Limb (tissue), 2 donors: Measurements from ENCODE around the gene SORCS2.
A peak's percentile ranks its signal among the peaks of the same experiment; 100 is the strongest.
"Not testable (repeated sequence)": the region's sequence is repeated elsewhere in the genome, so short reads cannot be mapped to it uniquely, and the experiment has no call there.

Source experiments
- DNase-seq, 2 donors: peaks; one replicate each; pipeline ENCODE4 v3.0.0-alpha.2; 2016; ENCODE audit errors: extremely low spot score in 2 of 2

Gene SORCS2

DNA sequence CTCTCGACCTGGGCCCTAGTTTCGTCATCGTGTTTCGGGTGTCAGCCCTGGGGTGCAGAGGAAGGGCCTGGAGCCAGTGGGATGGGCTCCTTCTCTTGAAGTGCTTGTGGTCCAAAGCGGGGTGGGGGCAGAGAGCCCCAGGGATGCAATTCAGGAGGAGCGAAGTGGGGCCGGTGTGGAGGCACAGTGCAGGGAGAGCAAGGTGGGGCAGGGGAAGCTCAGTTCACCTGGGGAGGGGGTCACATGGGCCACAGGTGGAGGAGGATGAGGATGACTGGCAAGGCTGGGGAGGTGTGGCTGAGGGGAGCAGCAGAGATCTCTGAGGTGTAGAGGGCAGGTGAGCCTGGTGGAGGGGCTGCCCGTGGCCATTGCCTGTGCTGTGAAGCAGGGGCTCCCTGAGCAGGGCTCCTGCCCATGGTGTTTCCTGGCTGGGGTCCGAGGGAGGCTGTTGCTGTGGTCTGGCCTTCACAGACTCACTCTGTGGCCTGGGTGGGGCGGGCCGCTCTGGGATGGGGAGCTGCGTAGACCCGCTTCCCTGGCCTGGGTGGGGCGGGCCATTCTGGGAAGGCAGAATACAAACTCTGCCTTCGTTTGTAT, 6.9 kb downstream of the SORCS2 start:
- DNase-seq = peak in 1 of 2 donors; percentile 36

DNA sequence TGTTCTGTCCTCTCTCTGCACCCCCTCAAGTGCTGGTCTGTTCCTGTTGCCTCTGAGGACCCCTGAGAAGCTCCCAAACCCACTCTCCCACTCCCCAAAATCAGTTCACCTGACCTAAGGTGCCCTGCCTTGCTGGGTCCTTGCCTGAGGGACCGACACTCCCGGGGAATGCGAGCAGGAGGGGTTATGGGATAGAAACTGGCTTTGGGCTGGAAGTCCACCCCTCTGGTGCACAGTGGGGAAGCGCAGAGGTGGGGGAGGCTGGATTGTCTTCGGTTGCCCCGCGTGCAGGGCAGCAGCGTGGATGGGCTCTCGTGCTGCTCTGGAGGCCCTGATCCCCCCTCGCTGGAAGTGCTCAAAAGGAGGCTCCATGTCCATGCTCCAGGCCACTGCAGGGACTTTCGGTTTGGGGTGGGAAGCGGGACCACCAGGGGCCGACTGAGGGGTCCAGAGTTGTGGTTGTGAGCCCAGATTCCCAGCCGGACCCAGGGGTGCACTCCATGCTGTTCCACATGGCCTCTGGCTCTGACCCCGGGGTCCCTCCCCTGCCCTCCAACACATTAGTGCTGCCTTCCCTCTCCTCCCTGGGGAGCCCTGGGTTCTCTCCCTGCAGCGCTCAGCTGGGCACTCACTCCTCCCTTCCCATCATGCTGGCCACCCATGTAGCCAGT, 7.6 kb downstream of the SORCS2 start:
- DNase-seq = peak in 1 of 2 donors; percentile 26

DNA sequence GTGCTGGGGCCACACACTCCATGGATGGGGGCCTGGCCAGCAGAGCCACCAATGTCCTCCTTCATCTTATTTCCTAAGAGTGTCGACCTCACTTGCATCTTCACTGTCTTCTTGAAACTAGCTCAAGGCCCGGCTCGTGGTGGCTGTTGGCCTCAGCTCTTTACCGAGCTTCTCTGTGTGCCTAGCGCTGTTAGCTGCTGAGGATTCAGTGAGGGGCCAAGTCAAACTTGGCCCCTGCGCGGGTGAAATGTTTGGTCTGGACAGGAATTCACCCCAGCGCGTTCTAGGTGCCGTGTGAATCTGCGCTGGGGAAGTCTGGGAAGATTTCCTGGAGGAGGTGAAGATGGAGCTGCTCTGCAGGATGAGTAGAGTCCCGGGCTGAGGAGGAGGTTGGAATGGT, 8.5 kb downstream of the SORCS2 start:
- peak in 1 of 2 donors; percentile 22 for DNase-seq

DNA sequence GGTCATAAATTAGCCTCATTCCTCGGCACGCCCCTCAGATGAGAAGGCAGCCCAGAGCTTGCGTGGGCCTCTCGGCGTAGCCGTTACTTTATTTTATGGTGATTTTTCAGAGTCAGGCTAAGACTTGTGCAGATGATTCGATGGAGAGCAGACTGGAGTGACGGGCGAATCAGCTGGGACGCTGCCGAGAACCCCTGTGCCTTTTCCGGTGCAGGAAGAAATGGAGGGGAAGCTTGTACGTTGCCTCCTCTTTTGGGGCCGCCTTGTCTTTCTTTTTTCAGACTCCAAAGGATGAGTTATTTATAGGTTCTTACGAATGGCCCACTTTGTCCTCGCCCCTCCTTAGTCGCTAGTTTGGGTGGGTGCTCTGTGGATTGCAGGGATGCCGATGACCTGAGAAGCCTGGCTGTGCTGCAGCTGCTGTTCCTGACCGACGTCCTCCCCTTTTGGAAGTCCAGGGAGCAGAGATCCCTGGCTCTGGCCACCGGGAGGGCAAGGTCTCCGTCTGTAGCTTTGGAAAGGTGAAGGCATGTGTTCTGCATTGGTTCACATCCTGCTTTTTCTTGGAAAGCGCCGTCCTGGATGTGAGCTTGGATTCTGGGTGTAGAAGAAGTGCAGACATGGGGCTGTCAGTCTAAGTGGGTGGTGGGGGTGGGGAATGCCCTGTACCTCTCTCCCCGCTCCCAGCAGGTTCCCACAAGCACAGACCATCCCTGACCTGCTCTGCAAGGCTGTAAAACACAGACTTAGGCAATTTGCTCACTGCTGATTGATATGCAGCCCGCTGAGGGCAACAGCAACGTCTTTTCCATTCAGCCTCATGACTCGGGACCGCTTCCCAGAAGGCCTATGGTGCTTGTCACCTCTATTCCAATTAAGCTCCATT, 9.3 kb downstream of the SORCS2 start:
- DNase-seq = peak in 1 of 2 donors; percentile 36

DNA sequence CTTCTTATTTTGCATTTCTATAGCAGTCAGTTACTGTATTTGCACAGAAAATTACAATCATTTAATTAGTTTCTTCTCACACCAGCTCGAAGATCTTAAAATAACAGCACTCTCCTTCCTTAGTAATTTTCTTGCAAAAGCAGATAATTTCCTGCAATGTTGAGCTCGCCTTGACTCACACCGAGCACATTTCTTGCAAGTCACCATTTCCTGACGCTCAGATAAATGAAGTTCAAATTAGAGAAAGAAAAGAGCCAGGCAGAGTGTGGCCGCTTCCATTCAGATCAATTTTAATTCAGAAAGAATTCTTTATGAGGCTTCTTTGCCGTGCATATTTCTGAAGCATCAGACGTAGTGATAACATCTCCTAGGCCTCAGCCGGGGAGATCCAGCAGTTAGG, 10.1 kb downstream of the SORCS2 start:
- no peak for DNase-seq

DNA sequence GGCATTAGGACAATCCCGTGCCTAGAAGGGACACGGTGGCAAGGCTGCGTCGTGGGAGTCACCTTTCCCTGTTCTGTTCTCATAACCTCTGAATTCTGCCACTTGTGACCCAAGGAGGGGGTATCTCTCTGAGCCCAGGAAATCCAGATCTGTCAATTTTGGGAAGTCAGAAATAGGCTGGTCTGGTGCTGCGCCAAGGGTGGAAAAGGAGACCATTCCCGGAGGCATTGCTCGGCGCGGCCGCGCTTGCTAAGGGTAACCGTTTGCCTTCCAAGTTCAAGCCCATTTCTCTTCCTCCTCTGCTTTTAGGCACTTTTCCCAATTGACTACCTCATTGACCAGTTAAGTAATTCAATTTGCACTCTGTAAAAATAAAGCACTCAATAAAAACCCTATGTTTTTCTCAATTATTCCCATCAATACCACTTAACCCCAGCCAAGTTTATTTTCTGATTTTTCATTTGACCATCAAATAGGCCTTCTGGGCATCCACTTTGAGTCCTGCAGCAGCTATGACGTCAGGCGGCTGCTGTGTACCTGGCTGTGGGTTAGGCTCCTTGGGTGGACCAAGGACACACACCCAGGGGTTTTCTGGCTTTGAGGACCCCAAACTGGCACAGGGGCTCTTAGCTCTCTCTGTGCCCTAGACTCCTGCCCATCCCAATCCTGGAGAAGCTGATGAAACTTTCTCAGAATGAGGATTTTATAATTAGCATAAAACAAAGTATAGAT, 12.5 kb downstream of the SORCS2 start:
- DNase-seq = no peak

DNA sequence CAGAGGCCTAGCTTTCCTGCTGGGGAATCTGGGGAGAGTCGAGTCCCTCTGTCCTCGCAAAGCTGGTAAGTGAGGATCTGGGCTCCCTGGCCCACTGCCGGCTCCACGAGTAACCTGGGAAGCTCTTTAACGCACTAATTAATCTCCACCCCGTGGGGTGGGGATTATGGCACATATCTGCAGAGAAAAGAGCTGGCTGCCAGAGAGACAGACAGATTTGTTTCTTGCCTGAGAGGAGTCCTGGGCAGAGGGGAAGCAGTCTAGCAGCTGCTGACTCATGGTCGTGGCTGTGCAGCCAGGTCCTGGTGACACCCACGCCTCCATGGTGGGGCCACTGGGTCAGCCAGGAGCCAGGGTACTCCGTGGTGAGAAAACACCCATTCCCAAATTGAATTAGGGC, 14.0 kb downstream of the SORCS2 start:
- DNase-seq = no peak

DNA sequence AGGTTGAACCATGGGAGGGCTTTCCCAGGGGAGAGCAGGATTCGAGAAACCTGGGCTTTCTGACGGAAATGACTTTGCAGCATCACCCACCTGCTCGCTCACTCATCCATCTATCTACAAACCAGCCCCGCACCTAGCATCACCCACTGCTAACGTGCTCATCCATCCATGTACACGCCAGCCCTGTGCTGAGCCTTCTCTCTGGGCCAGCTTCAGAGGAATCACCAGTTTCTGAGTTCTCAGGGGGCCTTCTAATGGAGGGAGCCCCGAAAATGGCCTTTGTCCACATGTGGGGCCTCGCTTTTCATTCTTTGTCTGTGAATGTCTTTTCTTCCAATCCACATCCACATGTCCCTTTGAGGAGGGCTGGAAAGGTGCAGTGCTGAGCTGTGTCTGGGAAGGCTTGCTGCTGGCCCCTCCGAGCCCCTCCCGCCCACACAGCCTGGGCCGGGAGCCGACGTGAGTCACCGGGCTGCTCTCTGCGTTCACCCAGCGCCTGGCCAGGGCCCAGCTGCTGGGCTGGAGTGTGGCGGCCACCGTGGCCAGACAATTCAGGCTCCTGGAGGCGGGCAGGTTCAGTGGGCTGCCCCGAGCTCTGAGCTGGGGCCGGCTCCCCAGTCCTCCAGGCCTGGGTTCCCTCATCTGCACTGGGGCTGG, 14.7 kb downstream of the SORCS2 start:
- DNase-seq = peak; percentile 82 to 83

DNA sequence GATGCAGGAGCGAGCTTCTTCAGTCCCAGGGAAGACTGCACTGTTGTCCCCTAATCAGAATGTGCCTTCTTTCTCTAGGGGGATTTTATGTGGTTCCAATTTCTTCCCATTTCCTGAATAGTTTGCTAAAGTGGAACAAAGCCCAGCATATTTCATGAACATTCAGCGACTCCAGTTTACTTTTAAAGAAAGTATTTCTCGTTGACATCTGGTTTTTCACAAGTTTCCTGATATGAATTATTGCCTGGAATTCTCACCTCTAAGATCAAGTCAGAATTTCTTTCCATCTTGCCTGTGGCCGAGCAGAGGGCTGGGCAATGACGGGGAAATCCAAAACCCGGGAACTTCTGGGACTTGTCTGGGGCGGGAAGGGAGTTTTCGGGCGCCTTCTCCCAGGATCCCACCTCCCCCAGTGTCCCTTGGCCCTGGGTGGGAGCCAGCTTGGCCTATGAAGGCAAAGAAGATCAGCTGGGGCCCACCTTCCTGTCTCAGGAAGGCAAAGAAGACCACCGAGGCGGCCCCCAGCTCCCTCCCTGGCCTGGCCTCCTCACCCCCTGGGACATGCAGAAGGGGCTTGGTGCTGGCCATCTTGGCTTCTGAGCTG, 15.4 kb downstream of the SORCS2 start:
- peak in 1 of 2 donors; percentile 66 for DNase-seq

DNA sequence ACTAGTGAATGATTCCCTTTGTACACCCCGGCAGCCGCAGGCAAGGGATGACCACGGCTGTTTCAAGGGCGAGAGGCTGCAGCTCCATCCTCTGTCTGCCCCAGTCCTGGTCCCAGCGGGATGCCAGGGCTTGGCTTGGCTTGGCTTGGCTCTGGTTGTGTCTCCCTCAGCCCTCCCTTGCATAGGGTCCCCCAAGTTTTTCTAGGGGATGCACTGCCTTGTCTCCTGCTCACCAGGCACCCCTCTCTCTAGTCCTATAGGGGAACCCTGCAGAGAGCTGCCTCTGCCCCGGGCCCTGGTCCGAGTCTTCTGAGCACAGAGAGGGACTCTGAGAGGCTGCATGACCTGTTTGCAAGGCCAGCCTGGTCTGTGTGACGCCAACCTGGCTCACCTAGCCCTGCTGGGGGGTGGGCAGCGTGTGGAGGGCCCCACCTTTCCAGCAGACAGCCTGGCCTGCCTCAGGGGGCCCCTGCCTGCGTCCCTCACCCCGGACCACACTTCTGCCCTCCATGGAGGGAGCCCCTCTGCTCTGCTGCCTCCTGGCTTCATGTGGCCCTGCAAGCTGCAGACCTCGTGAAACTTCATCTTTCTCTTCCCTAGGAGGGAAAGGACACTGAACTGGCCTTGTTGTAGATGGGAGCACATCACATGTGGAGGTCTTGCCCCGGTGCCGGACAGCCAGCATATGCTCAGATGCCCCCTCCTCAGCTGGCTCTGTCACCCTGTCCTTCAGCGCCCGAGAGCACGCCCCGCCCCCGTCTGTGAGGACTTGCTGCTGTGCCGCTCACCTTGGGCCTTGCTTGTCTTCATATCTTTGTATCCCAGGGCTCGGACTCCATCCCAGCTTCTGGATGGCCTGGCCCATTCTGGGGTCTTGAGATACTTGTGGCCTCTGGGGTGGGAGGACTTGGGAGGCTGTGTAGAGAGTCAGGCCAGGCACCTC, 16.4 kb downstream of the SORCS2 start:
- no peak for DNase-seq

DNA sequence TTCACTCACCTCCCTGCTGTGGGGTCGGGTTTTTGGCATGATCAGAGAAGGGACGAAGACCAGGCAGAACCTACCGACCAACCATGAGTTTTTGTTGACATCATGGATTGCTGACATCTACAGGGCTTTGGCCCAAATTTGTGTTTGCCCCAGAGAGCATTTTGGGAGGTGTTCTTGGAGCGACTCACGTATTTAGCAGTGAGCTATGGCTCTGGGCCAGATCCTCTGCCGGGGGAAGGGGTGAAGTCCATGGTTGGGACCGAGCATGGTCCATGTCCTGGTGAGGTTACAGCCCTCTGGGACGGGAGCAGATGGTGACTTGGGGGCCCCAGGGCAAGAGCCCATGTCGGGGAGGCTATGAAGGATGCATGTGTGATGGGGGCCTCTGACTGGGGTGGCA, 17.4 kb downstream of the SORCS2 start:
- DNase-seq = no peak

DNA sequence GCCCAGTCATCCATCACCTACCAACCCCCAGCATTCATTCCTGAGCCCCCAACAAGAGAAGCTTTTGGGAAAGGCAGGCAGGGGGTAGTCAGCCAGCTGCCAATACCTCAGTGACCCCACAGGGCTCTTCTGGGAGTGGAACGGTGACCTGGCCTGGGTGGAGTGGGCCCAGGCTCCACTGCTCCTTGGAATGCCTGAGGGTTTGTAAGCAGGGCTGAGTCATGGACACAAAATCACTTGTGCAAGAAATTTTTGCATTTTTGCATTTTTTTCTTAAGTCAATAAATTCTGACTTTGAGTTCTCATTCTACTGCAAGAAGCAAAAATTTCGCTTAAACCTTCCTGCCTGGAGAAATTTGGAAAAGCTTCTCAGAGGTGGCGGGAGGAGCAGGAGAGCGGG, 18.5 kb downstream of the SORCS2 start:
- DNase-seq = no peak

DNA sequence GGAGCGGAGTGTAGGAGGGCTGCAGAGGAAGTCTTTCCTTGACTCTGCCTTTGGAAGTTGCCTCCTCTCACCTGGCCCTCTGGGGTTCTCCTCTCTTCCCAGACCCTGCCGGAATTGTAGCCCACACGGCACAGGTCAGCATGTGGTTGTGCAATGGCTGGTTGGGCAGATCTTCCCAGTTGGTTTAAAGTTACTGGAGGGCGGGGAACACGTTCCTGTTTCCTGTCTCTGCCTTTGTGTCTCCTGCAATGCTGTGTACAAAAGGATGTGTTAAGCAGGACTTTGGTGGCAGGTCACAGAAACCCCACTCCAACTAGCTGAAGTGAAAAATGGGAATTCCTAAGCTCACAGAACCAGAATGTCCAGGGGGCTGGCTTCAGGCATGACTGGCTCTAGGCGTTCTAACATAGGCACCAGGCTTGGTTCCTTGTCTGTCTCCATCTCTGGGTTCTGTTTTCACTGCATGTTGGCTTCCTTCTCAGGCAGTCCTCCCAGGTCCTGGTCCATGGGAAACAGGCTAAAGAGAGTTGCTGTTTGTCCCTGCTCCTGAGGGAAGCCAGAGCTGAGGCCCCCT, 19.9 kb downstream of the SORCS2 start:
- DNase-seq = no peak

DNA sequence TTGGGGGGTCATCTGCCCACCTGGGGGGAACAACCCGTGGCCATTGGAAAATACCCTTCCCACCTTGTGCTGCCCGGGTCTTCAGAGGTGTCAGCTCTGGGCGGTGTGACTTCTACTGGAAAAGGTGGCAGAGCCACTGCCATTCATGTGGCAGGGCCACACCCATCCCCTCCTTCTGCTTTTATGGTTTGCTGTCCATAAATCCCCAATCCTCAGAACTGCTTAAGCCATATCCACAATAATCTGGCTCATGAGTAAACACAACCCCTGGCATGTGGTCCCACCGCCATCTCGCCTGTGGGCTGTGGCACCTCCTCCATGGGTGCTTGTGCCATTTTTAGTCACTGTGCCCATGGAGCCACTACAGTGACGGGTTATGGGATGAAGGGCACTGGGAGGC, 20.6 kb downstream of the SORCS2 start:
- no peak for DNase-seq

DNA sequence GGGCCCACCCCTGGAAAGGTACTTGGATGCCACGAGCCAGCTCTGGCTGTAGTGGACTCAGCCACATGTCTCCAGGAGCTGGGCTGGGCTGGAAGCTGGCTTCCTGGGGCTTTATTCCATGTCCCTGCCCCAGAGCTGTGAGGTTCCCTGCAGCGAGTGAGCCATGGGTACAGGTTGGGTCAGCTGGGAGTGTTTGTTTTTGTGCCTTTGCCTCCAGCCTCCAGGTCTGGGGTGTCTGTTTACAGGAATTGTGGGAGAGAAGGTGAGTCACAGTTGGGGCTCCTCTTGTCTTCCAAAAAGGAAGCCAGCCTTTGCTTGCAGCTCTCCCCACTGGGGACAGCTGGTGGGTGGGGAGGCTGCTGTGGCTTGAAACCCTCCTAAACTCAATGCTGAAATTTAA, 21.5 kb downstream of the SORCS2 start:
- no peak for DNase-seq

DNA sequence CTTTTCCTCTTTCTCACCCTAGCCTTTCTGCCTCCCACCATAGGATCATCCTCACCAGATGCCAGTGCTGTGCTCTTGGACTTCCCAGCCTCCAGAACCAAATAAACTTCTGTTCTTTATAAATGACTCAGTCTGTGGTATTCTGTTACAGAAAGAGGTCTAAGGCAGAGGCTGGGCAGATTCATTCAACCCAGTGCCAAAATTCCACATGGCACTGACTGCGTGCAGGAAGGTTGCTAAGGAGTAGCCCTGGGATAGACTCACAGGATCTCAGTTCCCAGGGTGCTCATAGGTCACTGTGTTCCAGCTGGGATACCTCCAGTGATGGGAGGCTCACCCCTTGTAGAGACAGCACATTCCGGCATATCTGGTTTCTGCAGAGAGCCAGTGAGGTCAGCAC, 22.0 kb downstream of the SORCS2 start:
- DNase-seq = no peak

DNA sequence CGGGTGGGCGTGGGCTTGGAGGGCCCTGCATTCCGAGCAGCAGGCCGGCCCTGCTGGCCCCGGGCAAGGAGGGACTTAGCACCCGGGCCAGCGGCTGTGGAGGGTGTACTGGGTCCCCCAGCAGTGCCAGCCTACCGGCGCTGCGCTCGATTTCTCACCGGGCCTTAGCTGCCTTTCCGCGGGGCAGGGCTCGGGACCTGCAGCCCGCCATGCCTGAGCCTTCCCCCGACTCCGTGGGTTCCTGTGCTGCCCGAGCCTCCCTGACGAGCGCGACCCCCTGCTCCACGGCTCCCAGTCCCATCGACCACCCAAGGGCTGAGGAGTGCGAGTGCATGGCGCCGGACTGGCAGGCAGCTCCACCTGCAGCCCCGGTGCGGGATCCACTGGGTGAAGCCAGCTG, 22.8 kb downstream of the SORCS2 start:
- not testable (repeated sequence) for DNase-seq

DNA sequence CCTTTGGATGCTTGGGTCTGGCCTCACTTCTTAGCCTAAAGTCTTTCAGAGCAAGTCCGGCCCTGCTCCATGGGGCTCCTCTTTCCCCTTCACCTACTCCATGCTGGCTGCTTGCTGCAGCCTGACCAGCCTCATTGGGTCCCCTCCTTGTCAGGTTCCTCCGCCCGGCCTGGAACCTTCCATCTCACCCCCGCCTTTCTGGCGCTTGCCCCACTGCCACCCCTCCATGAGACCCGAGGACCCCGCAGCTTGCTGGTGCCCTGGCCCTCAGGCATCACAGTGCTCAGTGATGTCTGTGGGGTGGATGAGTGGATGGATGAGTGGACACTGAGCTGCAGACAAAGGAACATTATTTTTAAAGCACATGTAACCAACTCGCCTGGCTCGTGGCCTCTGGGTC, 24.7 kb downstream of the SORCS2 start:
- DNase-seq = no peak
